ENCODE data around the gene RB1.

- TF ChIP-seq GATA2 (IDR thresholded peaks at IDR 0.05; ENCODE audit: low read depth, low read length) (no peak), GATA3 (IDR thresholded peaks at IDR 0.05; ENCODE audit: low read depth, low read length) (no peak)
These were observed 204.5 kb downstream of the RB1 start for GRCh38 chr13:48508011-48508410.
